Transverse colon (tissue), 4 donors: ENCODE results near the gene HOXA2.

Source experiments
- EP300 ChIP-seq: sonication (generic); formaldehyde crosslinking; IDR thresholded peaks from one replicate; pipeline ENCODE4 v1.6.1; 2017; ENCODE audit warnings: antibody characterized with exemption, low read depth
- POLR2A ChIP-seq: fragments of 450-650 bp; IDR thresholded peaks from one replicate; pipeline ENCODE4 v1.6.1; 2016; ENCODE audit warnings: antibody characterized with exemption, mild to moderate bottlenecking, moderate library complexity
- POLR2AphosphoS5 ChIP-seq, 3 donors: sonication (generic); formaldehyde crosslinking; IDR thresholded peaks; one replicate each; pipeline ENCODE4 v1.6.1; 2016; ENCODE audit warnings: antibody characterized with exemption in 3 of 3
- TF ChIP-seq, protein P1 (sequence below), 5 experiments: fragments of 200-600 bp in 3 of 5; fragments of 450-650 bp in 2 of 5; sonication (generic) in 3 of 5; IDR thresholded peaks; 1 replicate in 2 of 5; 2 replicates in 3 of 5; pipeline ENCODE4 v1.5.1; 2016 to 2017; ENCODE audit warnings: antibody characterized with exemption in 5 of 5, inconsistent platforms in 3 of 5, mild to moderate bottlenecking in 2 of 5, moderate library complexity in 1 of 5

DNA sequence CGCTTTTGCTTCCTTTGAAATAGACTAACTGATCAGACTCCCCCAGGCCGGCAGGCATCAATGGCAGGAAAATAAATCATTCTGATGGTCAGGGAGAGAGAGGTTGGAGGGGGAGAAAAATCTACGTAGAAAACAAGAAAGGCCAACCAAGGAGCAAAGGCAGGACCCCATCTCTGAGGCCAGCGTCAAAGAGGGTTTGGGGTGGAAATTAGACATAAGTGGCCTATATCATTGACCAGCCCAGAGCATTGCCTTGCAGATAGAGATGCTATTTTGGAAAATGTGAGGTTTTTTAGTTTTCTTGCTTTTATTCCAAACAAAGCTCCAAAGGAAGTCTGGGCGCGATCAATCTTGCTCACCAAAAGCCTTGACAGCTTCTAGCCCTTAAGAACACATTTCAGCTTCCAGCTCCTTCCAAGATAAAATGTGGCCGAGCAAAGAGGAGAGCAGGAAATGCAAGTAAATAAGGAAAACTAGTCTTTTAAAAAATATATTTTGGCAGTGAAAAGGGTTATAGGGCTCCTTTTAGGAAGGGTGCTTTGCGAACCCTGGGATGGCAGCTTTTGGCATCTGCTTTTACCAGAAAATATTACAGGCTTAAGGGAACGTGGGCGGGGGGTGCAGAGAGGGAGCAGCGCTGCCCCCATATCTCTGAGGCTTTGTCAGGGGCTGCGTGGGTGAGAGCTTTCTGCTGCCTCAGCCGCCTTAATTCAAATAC is 2.0 kb upstream of the HOXA2 start:
- TF ChIP-seq, protein P1, sequence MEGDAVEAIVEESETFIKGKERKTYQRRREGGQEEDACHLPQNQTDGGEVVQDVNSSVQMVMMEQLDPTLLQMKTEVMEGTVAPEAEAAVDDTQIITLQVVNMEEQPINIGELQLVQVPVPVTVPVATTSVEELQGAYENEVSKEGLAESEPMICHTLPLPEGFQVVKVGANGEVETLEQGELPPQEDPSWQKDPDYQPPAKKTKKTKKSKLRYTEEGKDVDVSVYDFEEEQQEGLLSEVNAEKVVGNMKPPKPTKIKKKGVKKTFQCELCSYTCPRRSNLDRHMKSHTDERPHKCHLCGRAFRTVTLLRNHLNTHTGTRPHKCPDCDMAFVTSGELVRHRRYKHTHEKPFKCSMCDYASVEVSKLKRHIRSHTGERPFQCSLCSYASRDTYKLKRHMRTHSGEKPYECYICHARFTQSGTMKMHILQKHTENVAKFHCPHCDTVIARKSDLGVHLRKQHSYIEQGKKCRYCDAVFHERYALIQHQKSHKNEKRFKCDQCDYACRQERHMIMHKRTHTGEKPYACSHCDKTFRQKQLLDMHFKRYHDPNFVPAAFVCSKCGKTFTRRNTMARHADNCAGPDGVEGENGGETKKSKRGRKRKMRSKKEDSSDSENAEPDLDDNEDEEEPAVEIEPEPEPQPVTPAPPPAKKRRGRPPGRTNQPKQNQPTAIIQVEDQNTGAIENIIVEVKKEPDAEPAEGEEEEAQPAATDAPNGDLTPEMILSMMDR (IDR thresholded peaks at IDR 0.05), result no peak
- no peak for TF ChIP-seq EP300
- TF ChIP-seq POLR2A, result no peak
- no peak for TF ChIP-seq POLR2AphosphoS5 (IDR thresholded peaks at IDR 0.05)
